DND-41 (cell line): ENCODE results near the gene ANKRD13A.
"Not testable (repeated sequence)": the region's sequence is repeated elsewhere in the genome, so short reads cannot be mapped to it uniquely, and the experiment has no call there.

Experiments used
- ATAC-seq: fragments of 200-7000 bp; cut with Tn5 transposase; 3 replicates; pipeline ENCODE4 v1.9.1; 2021; ENCODE audit warnings: low read depth; ENCODE audit not compliant: insufficient read depth
- DNase-seq: peaks from one replicate; pipeline ENCODE4 v3.0.0-alpha.2; 2020
- H2AFZ ChIP-seq: 2 replicates; pipeline ENCODE4 v1.6.0; 2012; ENCODE audit warnings: low read depth, low read length
- H3K27ac ChIP-seq: 2 replicates; pipeline ENCODE4 v1.5.1; 2012; ENCODE audit warnings: low read length, inconsistent platforms
- H3K27me3 ChIP-seq: fragments of 200-600 bp; sonication (generic); 2 replicates; pipeline ENCODE4 v1.6.0; 2012; ENCODE audit warnings: low read length, mild to moderate bottlenecking, inconsistent platforms; ENCODE audit not compliant: insufficient read depth, poor library complexity
- H3K36me3 ChIP-seq: 2 replicates; pipeline ENCODE4 v1.5.1; 2012; ENCODE audit warnings: low read length, inconsistent platforms; ENCODE audit not compliant: insufficient read depth
- H3K4me1 ChIP-seq: 2 replicates; pipeline ENCODE4 v1.5.1; 2012; ENCODE audit warnings: mild to moderate bottlenecking, low read length; ENCODE audit not compliant: insufficient read depth
- H3K4me2 ChIP-seq: 2 replicates; pipeline ENCODE4 v1.6.0; 2012; ENCODE audit warnings: mild to moderate bottlenecking, moderate library complexity, low read length, inconsistent platforms; ENCODE audit not compliant: insufficient read depth
- H3K4me3 ChIP-seq, 2 experiments: fragments of 200-600 bp in 1 of 2; shearing (Covaris generic) in 1 of 2; 2 replicates each; pipeline ENCODE4 v1.5.1; 2012 to 2016; ENCODE audit warnings: inconsistent platforms in 2 of 2, low read length in 2 of 2, mild to moderate bottlenecking in 2 of 2, low read depth in 1 of 2, moderate library complexity in 1 of 2
- H3K79me2 ChIP-seq: 2 replicates; pipeline ENCODE4 v1.6.0; 2012; ENCODE audit warnings: low read length, inconsistent platforms; ENCODE audit not compliant: insufficient read depth
- H3K9ac ChIP-seq: 2 replicates; pipeline ENCODE4 v1.6.0; 2012; ENCODE audit warnings: low read depth, mild to moderate bottlenecking, inconsistent platforms, low read length, moderate library complexity
- H3K9me3 ChIP-seq: 2 replicates; pipeline ENCODE4 v1.5.1; 2012; ENCODE audit warnings: low read length, moderate library complexity, mild to moderate bottlenecking, inconsistent platforms; ENCODE audit not compliant: insufficient read depth, severe bottlenecking
- H4K20me1 ChIP-seq: 2 replicates; pipeline ENCODE4 v1.6.0; 2012; ENCODE audit warnings: low read length; ENCODE audit not compliant: insufficient read depth
- CTCF ChIP-seq: IDR thresholded peaks from 2 replicates; pipeline ENCODE4 v1.5.1; 2012; ENCODE audit warnings: borderline replicate concordance, low read length, moderate library complexity, mild to moderate bottlenecking; ENCODE audit not compliant: poor library complexity, severe bottlenecking; ENCODE audit errors: extremely low read depth
- EZH2 ChIP-seq: IDR thresholded peaks from 3 replicates; pipeline ENCODE4 v1.6.1; 2012; ENCODE audit warnings: borderline replicate concordance, low read depth, mild to moderate bottlenecking, moderate library complexity, low read length, inconsistent platforms; ENCODE audit not compliant: severe bottlenecking

ANKRD13A gene

DNA sequence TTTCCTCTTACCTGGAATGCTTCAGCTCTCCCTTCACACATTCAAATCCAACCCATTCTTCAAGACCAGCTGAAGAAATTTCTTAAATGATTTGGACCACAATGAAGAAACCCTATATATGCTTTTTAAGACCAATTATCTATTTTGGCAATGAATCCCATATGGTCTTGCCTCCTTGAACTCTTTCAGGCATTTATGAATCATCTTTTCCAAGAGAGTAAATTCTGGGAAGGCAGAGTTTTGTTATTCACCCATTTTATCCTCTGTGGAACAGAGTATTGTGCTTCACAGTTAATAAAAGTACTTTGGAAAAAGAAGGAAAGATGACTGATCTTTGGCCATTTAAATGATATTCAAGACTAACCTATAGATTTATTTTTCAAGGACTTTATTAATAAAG lies 17.0 kb upstream of the ANKRD13A start:
- Histone ChIP-seq H3K27me3 (no peaks in the 10 kb centered on the region), H3K4me3 (no peak overlapping the region), H3K27ac (no peak overlapping the region), H2AFZ (no peak overlapping the region), H3K4me1 (no peaks in the 10 kb centered on the region), H3K79me2 (no peaks in the 10 kb centered on the region), H3K9ac (no peak overlapping the region), H3K36me3 (peaks cover 87% of the 10 kb centered on the region), H4K20me1 (no peaks in the 10 kb centered on the region), H3K4me2 (no peak overlapping the region), H3K9me3 (no peaks in the 10 kb centered on the region)
- no peak for ATAC-seq
- no peak for TF ChIP-seq EZH2
- TF ChIP-seq CTCF = no peak
- DNase-seq = no peak

DNA sequence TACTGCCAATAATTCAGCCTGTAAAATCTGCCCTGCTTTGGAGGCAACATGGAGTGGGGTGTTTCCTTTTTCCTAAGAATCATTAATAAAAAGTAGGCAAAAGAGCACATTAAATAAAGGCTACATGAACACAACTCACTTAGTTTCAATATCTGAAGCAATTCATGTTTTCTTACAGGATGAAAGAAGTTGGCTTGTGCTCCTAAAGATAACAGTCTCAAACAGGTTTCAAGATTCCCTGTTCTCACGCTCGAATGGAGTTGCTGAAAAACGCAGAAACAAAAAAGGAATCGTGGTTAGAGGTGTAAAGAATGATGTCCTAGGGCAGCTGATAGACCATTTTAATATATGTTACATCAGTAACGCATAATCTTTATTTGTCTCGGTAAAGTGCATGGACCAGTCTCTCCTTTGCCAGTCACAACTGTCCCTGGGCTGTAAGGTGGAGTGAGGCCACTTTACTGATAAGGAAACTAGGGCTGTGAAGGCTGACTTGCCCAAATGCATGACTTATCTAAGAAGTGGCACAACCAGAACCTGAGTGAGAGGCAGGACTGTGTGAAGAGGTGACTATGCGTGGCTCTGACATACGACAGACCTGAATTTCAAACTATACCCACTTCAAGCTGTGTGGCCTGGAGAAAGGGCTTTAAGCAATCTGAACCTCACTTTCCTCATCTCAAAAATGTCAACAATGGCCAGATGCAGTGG lies 15.6 kb upstream of the ANKRD13A start:
- no peaks in the 10 kb centered on the region for H3K4me1 ChIP-seq
- H3K27ac ChIP-seq = no peak overlapping the region
- no peak overlapping the region for H2AFZ ChIP-seq
- DNase-seq (no peak), ATAC-seq (no peak)
- no peaks in the 10 kb centered on the region for H4K20me1 ChIP-seq
- no peak overlapping the region for H3K9ac ChIP-seq
- TF ChIP-seq CTCF (no peak), EZH2 (no peak)
- no peaks in the 10 kb centered on the region; the same call in 1 of the 2 replicates for H3K79me2 ChIP-seq
- no peaks in the 10 kb centered on the region for H3K9me3 ChIP-seq
- no peaks in the 10 kb centered on the region for H3K27me3 ChIP-seq
- H3K4me2 ChIP-seq = no peak overlapping the region
- peaks cover 86% of the 10 kb centered on the region for H3K36me3 ChIP-seq
- no peak overlapping the region for H3K4me3 ChIP-seq

DNA sequence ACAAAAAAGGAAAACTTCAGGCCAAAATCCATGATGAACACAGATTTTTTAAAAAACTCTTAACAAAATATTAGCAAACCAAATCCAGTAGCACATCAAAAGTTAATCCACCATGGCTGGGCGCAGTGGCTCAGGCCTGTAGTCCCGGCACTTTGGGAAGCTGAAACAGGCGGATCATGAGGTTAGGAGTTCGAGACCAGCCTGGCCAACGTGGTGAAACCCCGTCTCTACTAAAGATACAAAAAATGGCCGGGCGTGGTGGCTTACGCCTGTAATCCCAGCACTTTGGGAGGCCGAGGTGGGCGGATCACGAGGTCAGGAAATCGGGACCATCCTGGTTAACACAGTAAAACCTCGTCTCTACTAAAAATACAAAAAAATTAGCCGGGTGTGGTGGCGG lies 13.0 kb upstream of the ANKRD13A start:
- H4K20me1 ChIP-seq, H2AFZ ChIP-seq, DNase-seq, H3K4me2 ChIP-seq, ATAC-seq, H3K4me1 ChIP-seq, H3K4me3 ChIP-seq, H3K27me3 ChIP-seq, H3K9ac ChIP-seq, H3K27ac ChIP-seq, H3K9me3 ChIP-seq: not testable (repeated sequence)
- peaks cover 16% of the 10 kb centered on the region for H3K79me2 ChIP-seq
- H3K36me3 ChIP-seq = peaks cover 88% of the 10 kb centered on the region

DNA sequence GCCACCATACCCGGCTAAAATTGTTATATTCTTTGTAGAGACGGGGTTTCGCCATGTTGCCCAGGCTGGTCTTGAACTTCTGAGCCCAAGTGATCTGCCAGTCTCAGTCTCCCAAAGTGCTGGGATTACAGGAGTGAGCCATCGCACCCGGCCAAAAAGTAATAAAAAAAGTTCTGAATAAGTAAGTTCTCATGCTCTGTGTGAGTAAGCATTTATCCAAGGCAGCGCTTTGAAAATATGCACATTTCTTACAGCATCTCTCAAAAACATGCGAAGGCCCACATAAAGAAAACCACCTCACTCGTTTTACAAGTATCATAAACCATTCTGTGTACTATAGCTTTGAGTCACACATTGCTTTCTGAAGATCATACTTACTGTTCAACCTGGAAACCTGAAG lies 11.6 kb upstream of the ANKRD13A start:
- Histone ChIP-seq H3K36me3 (peaks cover 85% of the 10 kb centered on the region), H3K9ac (no peak overlapping the region), H3K79me2 (peaks cover 28% of the 10 kb centered on the region), H3K9me3 (no peaks in the 10 kb centered on the region), H3K4me3 (no peak overlapping the region), H3K4me1 (no peaks in the 10 kb centered on the region), H3K27me3 (no peaks in the 10 kb centered on the region), H3K27ac (no peak overlapping the region), H2AFZ (no peak overlapping the region), H3K4me2 (no peak overlapping the region), H4K20me1 (no peaks in the 10 kb centered on the region; the same call in 1 of the 2 replicates)
- ATAC-seq (no peak), DNase-seq (no peak)
- TF ChIP-seq CTCF (no peak), EZH2 (no peak)
